Renal pelvis (tissue), 4 donors: ENCODE results near the gene TCF15. TPM values are rescaled to one million over a fixed set of nuclear protein-coding genes. Genes with fewer than 3 reads are reported as not detected.
"Not testable (repeated sequence)": the region's sequence is repeated elsewhere in the genome, so short reads cannot be mapped to it uniquely, and the experiment has no call there.

Experiments
- DNase-seq: peaks from one replicate; pipeline ENCODE4 v3.0.0-alpha.2; 2013
- polyA plus RNA-seq, 3 donors: library from polyadenylated mRNA; unstranded; fragments of 120-200 nt; gene quantifications; one replicate each; pipeline ENCODE4 v1.2.1, GENCODE V29; 2013; ENCODE audit not compliant: insufficient read length in 3 of 3

Gene TCF15
- polyA plus RNA-seq, 3 donors: 0.96 to 1.9 (median 1.3) TPM

DNA sequence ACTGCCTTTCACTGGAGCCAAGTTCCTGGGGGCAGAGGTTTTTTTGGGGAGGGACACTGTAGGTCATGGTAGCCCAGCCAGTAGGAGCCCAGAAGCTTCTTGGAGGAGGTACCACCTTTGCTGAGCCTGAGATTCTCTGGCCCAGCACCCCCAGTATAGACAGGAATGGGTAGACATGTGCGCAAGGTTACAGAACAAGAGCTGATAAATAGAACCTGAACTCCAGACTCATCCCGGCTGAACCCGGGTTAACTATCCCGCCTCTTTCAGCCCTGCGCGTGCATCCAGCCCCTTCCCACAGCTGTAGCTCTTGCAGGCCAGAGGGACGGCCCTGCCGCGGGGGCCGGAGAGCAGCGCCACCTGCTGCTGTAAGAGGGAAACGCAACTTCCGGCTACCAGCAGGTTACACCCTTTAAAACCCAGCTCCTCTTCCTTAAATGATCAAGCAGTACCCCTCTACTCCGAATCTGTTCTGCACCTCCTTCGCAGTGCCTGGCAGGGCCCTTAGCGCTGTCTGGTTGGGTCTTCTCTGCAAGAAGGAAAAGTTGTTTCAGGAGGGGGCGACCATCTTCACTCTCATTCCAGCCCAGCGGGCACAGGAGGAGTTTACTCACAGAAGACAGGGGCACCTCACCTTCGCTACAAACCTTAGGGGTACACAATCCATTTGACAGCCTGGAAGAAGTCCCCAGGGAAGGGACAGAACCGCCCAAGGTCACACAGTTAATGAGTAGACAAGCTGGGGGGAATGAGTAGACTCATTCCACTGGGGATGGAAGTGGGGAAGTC, 35.4 kb upstream of the TCF15 start:
- DNase-seq: peak; percentile 65

DNA sequence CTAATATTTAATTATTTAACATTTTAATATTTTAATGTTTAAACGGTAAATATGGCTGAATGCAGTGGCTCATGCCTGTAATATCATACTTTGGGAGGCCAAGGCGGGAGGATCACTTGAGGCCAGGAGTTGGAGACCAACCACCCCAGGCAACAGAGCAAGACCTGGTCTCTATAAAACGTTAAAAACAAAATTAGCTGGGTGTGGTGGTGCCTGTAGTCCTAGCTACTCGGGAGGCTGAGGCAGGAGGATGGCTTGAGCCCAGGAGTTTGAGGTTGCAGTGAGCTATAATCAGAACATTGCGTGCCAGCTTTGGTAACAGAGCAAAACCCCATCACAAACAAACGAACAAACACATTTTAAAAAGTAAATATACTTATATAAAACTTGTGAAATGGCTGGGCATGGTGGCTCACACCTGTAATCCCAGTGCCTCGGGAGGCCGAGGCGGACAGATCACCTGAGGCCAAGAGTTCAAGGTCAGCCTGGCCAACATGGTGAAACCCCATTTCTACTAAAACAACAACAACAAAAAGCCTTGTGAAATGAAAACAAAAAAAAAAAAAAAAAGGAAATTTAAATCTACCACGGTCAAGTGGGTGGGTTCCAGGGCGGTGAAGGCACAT, 34.7 kb upstream of the TCF15 start:
- DNase-seq: no peak

DNA sequence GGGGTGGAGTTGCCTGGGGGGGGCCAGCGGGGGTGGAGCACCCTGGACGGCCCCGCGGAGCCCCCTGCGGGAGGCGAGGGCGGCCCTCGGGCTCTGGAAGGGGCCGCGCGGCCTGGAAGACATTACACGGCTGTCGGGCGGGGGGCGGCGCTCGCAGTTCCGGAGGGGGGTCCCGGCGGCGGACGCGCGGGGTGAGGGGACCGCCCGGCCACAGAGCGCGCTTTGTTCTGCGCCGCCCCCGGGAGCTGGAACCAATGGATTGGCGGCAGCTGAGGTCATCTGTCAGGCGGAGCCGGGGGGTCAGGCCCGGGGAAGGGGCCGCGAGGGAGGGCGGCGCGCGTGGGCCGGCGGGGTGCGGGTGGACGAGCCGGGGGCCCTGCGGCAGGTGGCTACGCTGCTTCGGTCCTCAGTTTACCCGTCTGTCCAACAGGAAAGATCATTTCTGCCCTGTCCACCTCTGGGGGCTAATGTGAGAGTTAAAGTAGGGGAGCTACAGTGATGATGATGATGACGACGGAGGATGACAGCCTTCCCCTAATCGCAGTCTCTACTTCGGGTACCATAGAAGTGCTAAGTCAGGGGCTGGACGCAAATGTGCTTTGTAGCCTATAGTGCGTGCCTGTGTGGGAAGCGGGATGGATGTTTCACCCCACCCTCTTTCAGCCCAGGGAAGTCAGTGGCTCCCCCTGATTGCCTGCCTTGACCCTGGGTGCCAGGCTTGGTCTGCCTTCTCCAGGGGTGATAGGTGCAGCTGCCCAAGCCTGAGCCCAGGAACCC, 32.5 kb upstream of the TCF15 start:
- DNase-seq: peak; percentile 71

DNA sequence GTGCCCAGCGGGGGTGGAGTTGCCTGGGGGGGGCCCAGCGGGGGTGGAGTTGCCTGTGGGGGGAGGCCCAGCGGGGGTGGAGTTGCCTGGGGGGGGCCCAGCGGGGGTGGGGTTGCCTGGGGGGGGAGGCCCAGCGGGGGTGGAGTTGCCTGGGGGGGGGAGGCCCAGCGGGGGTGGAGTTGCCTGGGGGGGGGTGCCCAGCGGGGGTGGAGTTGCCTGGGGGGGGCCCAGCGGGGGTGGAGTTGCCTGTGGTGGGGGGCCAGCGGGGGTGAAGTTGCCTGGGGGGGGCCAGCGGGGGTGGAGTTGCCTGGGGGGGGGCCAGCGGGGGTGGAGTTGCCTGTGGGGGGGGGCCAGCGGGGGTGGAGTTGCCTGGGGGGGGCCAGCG, 31.9 kb upstream of the TCF15 start:
- not testable (repeated sequence) for DNase-seq

DNA sequence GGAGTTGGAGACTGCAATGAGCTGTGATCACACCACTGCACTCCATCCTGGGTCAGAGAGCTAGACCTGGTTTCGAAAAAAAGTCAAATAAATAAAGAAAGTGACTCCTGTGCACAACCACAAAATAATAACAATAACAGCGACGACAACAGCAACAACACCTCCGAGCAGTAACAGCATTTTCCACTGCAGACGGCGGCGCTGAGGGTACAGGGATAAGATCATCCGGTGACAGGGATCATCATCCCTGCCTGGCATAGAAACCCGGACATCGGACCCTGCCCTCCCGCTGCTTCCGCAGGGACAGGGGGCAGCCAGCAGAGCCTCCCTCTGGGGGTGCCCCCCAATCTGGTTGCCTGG, 31.4 kb upstream of the TCF15 start:
- DNase-seq: no peak

DNA sequence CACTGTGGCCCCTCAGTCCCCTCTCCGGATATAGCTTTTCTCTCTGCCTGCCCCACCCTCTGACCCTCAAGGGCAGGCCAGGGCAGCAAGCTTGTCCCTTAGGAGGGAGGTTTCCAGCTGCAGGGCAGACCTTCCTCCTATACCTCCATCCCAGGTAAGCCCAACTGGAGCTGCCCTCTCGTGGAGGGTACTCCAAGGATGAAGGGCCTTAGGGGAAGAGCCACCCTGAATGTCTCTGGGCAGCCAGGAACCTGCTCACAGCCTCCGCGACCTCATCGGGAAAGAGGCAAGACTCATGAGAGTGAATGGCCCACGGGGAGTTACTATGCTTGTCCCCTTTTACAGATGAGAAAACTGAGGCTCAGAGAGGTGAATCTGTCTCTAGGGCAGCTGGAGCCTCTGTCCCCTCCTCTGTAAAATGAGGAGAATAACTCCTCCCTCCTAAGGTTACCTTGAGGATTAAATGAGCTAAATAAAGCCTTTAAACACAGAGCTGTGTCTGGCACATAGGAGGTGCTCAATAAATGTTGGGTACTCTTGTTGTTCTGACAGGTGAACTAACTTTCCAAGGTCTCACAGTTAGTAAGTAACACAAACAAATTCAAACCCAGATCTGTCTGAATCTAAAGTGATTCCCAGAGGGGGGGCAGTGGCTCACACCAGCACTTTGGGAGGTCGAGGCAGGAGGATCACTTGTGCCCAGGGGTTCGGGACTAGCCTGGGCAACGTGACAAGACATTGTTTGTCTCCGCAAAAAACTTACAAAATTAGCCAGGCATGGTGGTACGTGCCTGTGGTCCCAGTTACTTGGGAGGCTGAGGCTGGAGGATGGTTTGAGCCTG, 30.8 kb upstream of the TCF15 start:
- DNase-seq: no peak

DNA sequence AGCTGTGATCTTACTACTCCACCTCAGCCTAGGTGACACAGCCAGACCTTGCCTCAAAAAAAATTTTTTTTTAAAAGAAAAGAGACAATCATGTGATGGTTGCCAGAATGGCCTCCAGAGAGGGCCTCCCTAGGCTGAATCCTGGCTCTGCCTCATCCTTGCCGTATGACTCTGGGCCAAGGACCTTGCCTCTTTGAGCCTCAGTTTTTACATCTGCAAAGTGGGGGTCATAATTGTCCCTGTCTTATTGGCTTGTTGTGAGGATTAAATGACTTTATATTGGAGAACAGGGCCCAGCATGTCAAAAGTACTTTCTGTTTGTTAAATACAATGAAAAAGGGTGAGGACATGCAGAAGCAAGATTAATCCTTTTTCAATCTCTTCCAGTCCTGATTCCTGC, 28.5 kb upstream of the TCF15 start:
- no peak for DNase-seq

DNA sequence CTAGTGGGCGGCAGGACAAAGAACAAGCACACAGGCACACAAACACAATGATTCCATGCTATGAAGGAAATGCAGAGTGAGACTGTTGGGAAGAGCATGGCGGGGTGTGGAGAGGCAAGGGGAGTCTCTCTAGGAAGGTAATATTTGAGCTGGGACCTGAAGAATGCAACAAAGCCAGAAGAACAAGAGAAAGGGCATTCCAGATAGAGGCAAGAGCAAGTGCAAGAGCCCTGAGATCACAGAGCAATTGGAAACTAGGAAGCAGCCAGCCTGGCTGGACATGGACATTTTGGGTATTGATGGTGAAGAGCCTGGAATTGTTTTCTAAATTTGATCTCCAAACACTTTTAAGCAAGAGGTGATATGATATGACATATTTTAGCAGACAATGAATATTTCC, 27.4 kb upstream of the TCF15 start:
- no peak for DNase-seq

DNA sequence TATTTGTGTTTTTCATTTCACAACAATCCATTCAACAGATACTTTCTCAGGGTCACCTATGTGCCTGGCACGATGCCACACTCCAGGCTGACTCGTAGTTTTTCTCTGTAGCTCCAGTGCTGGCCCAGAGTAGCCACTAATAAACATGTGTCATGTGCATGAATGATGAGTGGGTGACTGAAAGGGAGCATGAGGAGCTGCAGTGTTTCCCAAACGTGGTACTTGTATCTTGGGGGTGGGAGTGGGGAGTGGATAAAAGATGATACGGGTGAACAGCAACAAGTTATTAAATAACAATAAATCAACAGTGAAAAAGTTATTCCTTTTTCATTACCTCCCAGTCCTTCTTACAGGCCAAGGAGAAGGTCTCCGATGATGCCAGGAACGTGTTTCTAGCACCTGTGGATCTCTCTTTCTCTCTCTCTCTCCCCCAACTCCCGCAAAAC, 25.8 kb upstream of the TCF15 start:
- DNase-seq: no peak

DNA sequence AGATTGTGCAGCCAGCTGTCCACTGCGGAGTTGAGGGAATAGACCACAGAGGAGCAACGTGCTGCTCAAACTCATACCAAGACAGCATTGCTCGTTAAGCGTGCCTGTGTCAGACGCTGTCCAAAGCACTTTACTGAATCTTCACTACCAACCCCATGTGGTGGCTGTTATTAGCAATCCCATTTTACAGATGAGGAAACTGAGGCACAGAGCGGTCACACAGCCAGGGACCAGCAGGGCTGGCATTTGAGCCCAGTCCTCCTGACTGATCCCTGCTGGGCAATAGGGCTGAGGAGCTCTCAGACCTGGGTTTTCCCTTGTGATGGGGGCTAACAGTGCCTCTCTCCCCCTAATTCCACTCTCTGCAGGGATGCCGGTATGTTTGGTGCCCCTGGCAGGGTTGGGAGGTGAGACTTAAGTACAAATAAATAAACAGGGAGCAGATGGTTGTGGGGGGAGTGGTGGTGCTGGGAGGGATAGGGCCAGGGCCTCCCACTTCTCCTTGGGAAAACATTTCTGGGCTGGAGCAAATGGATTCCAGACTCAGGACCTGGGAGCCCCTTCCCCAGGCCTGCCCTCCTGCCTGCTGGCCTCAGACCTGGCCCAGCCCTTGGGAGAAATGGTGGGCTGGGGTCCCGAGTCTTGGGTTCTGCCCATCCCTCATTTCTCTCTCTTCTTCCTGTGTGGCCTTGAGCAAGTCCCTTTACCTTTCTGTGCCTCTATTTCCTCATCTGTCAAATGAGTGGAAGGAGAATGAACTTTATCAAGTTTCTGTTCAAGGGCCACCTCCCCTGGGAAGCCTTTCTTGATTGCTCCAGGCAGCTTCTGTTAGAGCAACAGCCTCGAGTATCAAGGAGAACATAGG, 25.2 kb upstream of the TCF15 start:
- no peak for DNase-seq

DNA sequence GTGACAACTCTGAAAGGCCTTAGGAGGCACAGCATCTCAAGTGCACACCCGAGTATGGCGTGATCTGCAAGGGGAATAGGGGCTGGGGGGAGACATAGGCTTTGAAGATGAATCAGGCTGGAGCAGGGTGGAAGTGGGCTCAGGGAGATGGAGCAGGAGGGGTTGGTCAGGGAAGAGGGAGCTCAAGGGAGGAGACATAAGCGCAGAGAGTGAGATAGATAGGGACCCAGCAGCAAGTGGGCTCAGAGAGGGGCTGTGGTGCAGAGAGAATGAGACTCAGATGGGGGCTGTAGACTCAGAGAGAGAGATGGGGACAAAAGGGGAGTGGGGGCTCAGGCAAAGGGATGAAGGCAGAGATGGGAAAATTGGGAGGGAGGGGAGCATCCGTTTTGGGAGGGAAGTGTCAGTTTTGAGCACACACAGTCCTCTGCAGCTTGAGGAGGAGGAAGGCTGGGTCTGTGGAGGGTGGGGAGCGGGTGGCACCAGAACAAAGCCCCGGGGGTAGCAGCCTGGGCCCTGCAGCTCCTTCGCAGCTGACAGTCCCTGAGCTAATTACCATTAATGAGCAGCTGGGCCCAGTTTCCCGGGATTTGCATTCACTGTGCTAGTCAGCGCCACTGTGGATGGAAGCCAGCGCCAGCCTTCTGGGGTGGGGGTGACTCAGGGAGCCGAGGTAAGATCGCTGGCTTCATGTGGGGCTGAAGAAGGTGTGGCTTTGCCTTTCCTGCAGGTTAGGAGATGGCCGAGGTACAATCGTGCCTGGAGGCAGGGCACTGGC, 24.2 kb upstream of the TCF15 start:
- no peak for DNase-seq

DNA sequence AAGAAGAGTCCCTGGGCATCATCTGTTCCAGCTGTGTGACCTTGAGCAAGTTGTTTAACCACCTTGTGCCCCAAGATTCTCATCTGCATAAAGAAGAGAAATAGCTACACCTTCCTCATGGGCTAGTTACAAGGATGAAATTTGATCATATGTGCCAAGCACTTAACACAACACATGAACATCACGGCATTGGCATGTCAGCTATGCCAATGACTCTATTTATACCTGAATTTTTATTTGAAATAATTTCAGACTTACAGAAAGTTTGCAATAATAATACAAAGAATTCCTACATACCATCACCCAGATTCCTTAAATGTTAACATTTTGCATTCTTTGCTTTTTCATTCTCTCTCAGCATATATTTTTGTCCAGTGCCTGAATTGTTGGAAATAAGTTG, 21.0 kb upstream of the TCF15 start:
- DNase-seq: no peak

DNA sequence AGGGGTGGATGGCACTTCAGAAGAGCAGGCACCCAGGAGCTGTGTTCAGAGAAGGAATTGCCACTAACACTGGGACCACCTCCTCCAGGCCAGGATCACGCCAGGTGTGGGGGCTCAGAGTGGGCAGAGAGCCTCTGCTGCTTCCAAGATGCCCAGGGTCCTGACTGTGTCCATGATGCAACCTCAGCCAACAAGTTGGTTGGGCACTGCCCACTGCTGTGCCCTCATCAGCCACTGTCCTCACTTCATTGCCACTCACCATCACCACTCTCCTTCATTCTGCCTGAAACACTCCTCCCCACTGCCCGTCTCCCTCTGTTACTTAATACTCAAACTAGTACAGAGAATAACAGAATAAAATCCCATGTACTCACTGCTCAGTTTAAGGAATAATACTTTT, 16.5 kb upstream of the TCF15 start:
- DNase-seq: no peak

DNA sequence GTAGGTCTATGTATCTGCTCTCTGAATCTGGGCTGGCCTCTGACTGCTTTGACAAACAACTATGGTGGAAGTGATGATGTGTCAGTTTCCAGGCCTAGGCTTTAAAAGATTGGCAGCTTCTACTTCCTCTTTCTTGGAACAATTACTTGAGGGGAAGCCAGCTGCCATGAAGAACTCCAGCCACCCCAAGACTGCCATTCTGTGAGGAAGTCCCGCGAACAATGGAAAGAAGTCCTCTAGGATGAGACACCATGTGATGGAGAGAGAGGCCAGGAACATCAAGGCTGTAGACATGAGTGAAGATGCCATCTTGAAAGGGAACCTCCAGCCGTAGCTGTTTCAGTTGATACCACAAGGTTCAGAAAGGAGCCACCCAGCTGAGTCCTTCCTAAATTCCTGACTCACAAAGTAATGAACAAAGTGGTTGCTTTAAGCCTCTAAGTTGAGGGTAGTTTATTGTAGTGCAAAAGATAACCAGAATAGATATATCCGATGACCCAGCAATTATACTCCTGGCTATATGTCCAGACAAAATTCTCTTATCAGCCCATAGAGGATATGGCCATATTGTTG, 15.3 kb upstream of the TCF15 start:
- no peak for DNase-seq

DNA sequence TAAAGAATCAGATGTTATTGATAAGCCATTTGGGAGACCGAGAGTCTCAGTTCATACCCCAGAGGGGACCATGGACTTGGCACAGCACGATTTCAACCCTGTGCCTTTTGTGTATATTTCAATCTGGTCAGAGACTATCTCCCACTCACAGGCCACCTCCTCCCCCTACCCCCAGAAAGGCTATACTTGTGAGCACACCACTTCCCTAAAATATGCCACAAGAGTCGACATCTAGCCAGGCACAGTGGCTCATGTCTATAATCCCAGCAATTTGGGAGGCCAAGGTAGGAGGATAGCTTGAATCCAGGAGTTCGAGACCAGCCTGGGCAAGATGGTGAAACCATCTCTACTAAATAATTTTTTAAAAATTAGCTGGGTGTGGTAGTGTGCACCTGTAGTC, 13.6 kb upstream of the TCF15 start:
- DNase-seq: no peak

DNA sequence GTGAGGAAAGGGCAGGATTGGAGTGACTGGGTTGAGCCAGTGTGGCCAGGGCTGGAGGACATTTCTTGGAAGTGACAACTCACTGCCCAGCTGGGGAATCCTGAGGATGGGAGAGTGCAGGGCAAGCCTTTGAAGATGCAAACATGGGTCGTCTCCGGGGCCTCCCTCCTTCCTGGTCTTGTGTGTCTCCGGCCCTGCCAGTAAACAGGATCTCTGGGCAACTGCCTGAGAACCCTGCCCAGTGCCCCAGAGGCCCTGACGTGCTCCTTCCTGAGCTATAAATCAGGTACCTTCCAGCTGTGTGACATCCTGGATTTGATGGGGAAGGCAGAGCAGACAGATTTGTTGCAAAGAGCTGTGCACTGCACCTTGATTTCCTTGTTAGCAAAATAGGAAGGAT, 12.9 kb upstream of the TCF15 start:
- no peak for DNase-seq

DNA sequence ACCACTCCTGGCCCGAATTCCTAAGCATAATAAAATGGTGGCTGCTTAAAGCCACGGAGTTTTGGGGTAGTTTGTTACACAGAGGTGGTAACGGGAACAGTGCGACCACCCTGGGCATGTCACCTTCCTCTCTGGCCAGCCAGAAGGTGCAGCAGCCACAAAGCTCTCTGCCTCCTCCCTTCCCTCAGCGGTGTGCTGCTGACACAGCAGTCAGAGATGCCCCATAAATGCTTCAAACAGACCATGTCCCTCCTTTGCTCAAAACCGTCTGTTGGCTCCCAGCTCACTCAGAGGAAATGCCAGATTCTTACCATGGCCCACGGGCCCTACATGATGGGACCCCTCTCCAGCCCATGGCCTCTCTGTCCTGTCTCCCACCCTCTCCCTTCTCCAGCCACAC, 12.1 kb upstream of the TCF15 start:
- no peak for DNase-seq

DNA sequence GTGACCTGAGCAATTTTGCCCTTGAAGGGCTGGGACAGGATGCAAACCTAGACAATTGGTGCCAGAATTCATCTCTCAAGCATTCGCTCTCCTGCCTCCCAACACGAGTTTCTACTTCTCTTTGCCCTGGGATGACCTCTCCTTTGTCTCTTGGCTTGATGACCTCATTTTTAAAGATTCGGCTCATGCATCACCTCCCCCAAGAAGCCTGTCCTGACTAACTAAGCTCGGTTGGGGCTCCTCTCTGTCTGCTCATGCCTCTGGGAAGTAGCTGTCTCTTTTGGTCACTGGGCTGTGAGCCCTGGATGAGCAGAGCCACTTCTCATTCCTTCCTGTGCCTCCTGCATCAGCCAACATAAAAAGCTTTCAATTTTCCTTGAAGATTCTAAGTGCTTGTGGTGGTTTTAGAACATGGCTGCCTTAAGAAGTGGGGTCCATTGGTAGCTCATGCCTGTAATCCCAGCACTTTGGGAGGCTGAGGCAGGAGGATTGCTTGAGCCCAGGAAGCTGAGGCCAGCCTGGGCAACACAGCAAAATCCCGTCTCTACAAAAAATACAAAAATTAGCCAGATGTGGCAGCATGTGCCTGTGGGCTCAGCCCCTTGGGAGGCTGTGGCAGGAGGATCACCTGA, 11.1 kb upstream of the TCF15 start:
- no peak for DNase-seq

DNA sequence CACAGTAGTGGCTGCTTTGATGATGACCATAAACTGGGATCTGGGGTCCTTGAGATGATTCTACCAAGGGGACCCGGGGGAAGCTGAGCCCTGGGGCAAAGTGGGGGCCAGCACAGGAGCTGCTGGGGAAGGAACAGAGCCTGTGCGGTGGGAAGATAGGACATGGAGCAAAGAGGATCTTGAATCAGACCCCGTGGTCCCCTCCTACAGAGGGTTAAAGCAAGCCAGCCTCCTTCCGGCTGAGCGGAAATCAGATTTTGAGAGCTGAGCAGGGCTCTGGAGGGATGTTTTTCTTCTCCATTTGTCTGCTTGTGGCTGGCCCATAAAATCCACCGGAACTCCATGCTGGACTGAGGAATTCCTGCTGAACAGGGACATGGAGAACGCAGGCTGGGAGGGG, 10.1 kb upstream of the TCF15 start:
- DNase-seq: no peak
